NK-92 (cell line): ENCODE results near the gene DNAI1.
"Not testable (repeated sequence)": the region's sequence is repeated elsewhere in the genome, so short reads cannot be mapped to it uniquely, and the experiment has no call there.

Source experiments
- DNase-seq: peaks from one replicate; lab custom pipeline; 2025; ENCODE audit not compliant: unreplicated experiment; lab: John Stamatoyannopoulos, UW

DNAI1 gene

GRCh38 chr9:34458013-34458958, at the start of gene DNAI1, which contains the start of gene FAM219A:
Gene DNAI1, plus strand, starts transcription at chr9:34458805. Its CDS starts 201 bp downstream, at chr9:34459006.
Gene FAM219A, minus strand, starts transcription at chr9:34458570. Its CDS starts 307 bp downstream, at chr9:34458263.
- DNase-seq = peak; percentile 89

DNA sequence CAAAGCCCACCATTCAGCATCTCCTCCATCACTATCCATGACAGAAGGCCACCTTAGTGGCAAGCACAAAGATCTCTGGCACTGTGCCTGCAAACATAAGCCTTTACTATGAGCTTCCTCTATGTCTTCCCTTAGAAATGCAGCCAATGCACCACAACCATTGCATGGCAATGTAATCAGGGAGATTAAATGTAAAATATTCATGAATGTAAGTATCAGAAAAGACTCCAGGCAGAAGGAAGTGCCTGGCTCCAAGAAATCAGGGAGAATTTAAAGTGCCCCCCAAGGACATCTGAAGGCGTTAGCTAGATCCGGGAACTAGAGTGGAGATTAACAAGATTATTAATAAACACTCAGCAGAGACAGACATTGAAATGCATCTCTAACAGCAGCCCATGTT, 49.5 kb upstream of the DNAI1 start:
- DNase-seq = no peak

DNA sequence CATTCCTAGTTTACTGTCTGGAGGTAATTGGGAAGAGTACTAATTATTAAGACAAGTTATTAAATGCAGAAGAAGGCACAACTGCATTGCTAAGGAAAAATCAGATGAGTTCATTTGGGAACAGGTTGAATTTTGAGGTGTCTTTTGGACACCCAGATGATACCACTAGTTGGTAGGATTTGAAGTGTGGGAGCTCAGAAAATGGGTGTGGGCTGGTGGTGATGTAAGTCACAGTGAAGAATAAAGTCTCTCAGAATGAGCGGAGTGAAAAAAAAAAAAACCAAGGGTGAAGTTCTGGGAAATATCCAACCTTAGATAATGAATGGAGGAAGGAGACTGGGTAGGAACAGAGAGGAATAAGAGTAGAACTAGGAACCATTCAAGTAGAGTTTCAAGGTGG, 46.3 kb upstream of the DNAI1 start:
- DNase-seq = no peak

- no peak for DNase-seq
These were observed 45.3 kb upstream of the DNAI1 start for GRCh38 chr9:34413231-34413852.

- DNase-seq = no peak
These were observed 40.9 kb upstream of the DNAI1 start for GRCh38 chr9:34417734-34418133.

DNA sequence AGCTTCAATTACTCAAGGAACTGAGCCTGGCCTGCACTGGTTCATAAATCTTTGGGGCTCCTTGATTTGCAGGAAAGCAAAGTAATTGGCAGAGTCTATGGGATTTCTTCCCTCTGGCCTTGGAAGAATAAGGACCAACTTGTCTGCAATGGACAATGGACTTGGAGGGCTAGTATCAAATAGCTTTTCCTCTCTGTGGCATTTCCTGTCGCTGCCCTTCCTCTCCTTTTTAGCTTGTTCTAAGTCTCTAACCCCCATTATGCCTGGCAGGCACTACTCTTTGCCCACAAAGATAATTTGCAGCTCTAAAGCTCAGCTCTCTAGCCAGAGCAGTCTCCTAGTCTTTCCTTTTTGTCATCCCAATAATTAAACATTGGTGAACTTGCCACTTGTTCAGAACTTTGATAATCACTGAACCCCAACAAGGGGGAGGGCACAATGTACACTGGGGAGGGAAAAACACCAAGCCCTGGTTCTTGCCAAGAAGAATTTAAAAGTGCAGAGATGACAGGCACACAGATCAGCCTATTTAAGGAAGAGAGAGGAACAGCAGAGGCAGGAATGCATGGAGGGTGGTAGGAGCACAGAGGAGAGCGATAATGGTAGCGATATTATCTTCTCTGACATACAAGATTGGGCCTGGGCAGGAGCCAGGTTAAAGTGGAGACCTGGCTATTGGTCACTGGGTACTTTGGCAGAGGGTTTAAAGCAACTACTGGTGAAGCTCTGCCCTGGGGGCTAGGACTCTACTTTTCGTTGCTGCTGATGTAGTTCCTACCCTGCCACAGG, 38.7 kb upstream of the DNAI1 start:
- no peak for DNase-seq

- DNase-seq = no peak
These were observed 32.1 kb upstream of the DNAI1 start for GRCh38 chr9:34426347-34427074.

- DNase-seq = no peak
These were observed 30.2 kb upstream of the DNAI1 start for GRCh38 chr9:34428325-34428958.

DNA sequence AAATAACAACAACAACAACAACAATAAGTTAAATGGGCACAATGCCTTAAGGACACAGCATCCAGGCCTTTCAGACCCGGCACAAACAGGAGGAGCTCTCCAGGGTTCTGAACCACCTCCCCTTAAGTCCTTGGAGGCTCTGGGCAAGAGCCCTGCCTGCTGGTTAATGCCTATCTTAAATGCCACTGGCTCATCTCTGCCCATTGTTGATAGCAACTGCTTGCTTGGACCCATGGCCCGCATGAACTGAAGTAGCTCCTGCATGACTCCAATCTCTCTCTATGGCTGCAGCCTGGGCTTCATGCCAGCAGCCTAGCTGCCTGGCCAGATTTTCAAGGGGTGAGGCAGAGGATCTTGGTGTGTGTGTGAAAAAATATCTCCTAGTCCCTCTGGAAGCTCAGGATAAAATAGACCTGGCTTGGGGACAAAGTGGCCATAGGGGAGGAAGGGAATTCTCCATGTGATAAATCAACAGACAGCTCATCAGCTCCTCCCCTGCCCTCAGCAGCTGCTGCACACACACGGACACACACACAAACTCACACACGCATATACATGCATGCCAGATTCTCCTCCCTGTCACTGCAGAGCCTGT, 27.7 kb upstream of the DNAI1 start:
- no peak for DNase-seq

GRCh38 chr9:34431667-34432066, 26.9 kb upstream of the DNAI1 start:
- no peak for DNase-seq

GRCh38 chr9:34437006-34437925, 21.3 kb upstream of the DNAI1 start:
- DNase-seq = no peak

DNA sequence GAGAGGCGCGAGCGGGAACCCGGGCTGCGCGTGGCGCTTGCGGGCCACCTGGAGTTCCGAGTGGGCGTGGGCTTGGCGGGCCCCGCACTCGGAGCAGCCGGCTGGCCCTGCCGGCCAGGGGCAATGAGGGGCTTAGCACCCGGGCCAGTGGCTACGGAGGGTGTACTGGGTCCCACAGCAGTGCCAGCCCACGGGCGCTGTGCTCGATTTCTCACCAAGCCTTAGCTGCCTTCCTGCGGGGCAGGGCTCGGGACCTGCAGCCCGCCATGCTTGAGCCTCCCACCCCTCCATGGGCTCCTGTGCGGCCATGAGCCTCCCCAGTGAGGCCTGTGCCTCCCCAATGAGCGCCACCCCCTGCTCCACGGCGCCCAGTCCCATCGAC, 20.7 kb upstream of the DNAI1 start:
- not testable (repeated sequence) for DNase-seq

DNA sequence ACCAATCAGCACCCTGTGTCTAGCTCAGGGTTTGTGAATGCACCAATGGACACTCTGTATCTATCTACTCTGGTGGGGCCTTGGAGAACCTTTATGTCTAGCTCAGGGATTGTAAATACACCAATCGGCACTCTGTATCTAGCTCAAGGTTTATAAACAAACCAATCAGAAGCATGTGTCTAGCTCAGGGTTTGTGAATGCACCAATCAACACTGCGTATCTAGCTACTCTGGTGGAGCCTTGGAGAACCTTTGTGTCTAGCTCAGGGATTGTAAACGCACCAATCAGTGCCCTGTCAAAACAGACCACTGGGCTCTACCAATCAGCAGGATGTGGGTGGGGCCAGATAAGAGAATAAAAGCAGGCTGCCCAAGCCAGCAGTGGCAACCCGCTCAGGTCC, 20.1 kb upstream of the DNAI1 start:
- DNase-seq = not testable (repeated sequence)

DNA sequence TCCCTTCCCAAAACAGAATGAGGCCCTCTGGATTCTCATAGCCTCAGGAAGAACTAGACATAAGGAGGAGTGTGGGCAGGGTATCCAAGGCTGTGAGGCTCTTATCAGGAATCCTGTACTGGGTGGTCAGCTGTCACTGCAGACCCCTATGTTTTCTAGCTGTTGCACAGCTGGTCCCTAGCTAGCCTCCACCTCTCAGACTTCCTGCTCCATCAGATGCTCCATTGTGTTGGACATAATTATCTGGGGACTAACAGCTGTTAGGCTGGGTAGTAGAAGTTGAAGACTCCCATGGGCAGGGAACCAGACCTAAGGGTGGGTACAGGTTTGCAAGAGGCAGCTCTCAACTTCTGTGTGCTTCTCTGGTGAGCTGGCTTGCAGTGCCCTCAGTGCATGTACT, 18.6 kb upstream of the DNAI1 start:
- DNase-seq = no peak

GRCh38 chr9:34442770-34443169, 15.8 kb upstream of the DNAI1 start:
- DNase-seq = no peak

- DNase-seq = no peak
These were observed 15.1 kb upstream of the DNAI1 start for GRCh38 chr9:34443533-34443932.

DNA sequence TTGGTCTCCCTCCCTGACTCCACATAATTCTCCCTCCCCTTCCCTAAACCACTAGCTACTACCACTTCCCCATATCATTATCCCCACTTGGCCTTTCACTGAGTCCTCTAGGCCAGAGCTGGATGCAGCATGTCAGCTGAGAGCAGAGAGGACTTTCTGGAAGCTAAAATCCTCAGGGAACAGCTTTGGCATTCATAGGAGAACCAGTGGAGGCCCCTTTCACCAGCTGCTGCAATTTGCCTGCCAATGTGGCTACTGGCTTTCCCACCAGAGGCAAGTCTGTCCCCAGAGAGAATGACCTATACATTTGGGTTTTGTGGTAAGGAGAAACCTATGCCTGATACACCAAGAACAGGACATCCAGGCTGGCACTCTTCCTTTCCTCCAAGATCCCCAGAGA, 14.6 kb upstream of the DNAI1 start:
- DNase-seq = no peak

DNA sequence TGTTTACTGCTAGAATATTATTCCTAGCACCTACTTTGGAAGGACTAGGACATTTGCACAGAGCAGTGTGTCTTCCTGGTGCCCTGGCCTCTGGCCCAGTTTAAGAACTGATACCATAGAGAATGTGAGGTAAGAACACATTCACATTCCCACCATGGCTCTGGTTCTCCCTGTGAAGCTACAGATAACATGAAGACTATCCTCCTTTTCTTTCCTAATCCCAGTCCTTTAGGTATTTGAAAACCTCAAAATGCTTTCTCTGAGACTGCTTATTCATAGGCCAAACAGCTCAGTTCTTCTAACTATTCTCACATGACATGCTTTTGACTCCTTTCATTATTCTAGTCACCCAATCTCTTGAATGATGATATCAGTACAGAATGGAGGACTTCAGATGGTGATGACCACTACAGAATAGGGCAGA, 12.1 kb upstream of the DNAI1 start:
- no peak for DNase-seq

GRCh38 chr9:34446951-34447350, 11.7 kb upstream of the DNAI1 start:
- no peak for DNase-seq
